Stimulated activated CD4-positive, alpha-beta T cell treated with anti-CD3 and anti-CD28 coated beads, Interleukin-4, amount 100 ng/mL, for 4 hours (primary cell): ENCODE results near the gene ITGA4.

Source experiments
- DNase-seq, 2 experiments: peaks; one replicate each; pipeline ENCODE4 v3.0.0-alpha.2; 2020

Gene ITGA4

DNA sequence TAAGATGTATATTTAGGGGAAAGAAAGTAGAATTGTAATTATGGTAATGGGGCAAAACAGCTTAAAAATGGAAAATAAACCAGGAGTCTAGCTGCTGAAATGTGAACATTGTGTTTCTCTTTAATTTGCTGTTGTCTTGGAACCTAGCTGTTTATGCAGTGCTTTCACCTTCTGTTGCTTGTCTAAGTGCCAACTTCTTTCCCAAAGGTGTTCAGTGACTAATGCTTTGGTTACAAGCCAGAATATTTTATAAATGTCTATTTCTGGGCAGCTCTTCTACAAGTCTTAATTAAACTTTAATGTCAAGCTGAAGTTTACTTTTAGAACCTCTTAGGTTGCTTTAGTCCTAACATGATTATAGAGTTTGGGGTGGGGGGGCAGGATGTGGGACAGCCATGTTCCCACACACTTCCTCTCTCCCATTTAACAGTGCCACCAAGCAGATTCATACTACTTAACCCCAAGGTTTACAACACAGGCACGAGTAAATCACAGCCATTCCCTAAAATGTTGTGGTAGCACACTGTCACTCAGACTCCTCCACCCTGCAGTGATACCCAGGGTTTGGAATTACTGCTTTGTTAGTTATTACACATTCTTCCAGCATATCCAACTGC lies 60.6 kb downstream of the ITGA4 start:
- no peak for DNase-seq

DNA sequence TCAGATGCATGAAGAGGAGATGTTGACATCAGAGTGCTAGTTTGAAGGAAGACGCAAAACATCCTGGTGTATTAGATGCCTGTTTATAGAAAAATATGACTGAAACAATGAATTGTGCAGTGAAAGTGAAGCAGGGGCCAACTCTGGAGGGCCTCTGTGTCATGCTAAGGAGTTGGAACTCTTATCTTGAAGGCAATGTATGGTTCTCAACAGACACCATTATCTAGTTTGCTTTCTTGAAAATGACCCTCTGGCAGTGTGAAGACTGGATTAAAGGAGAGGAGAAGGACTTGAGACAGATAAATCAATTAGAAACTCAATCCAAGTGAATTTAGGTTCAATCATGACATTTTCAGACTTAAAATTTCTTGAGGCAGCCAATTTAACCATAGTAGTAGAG lies 63.1 kb downstream of the ITGA4 start:
- no peak for DNase-seq

DNA sequence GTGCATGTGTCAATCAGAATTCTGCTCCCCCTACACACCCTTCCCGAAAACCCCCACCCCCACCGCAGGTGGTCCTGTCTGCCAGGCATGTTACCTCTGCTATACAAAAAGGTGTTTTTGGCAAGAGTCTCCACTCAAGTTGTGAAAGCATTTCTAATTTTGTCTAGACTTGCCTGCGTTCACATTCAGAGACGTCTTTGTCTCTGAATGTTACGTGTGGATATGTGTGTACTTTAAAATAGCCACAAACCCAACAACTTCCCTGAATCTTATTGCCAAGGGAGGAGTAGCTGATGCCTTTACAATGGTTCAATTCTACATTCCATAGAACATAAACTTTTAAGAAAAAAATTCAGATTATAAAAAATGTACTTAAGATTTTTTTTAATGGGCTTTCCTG lies 66.6 kb downstream of the ITGA4 start:
- DNase-seq: no peak

DNA sequence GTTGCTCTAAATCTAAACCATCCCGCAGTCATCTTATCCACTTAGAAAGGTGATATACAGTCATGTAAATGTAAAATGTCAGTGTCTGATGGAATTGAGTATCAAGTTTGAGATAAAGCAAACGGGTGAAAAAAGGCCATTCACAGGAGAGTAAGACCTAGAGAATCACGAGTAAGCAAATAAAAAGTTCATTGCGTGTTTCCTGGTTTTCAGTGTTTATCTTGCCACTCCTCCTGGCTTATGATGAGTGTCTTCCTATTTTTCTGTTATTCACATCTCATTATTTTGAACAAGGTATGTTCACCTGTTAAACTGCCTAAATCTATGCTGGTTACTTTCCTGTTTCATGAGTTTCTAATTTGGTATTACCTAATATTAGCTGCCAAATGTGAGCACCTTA lies 68.8 kb downstream of the ITGA4 start:
- DNase-seq: no peak

DNA sequence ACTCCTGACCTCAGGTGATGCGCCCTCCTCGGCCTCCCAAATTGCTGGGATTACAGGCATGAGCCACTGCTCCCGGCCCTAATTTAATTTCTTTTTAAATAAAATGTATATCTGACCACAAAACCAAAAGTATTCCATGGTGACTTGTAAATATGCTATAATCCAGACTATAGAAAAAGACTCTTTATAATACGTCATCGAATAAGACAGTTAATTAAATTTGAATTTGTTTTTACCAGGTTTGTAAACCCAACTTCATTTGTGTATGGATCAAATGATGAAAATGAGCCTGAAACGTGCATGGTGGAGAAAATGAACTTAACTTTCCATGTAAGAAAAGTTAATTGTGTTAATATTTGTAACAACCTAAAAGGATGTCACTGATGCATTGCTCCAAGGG lies 69.9 kb downstream of the ITGA4 start:
- no peak for DNase-seq

DNA sequence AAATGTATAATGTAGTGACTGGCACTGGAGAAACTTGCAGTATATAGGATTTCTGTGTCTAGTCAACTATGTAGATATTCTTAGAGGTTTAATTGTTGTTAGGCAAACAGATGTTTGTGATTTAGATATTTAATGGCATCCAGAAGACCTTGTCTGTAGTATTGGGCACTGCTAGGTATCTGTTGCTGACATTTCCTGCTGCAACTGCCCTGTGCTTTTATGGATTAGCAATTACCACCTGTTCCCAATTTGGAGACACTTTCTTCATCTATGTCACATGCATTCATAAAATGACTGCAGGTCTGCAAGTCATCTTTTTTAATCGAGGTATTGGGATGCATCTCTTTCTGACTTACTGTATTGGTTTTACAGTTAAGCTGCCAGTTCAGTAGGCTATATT lies 71.3 kb downstream of the ITGA4 start:
- DNase-seq: no peak

DNA sequence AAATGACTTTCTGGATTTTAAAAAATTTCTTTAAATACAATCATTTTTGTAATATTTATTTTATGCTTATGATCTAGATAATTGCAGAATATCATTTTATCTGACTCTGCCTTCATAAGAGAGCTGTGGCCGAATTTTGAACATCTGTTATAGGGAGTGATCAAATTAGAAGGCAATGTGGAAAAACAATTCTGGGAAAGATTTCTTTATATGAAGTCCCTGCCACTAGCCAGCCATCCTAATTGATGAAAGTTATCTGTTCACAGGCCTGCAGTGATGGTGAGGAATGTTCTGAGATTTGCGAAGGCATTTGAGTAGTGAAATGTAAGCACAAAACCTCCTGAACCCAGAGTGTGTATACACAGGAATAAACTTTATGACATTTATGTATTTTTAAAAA lies 79.5 kb downstream of the ITGA4 start:
- no peak for DNase-seq

DNA sequence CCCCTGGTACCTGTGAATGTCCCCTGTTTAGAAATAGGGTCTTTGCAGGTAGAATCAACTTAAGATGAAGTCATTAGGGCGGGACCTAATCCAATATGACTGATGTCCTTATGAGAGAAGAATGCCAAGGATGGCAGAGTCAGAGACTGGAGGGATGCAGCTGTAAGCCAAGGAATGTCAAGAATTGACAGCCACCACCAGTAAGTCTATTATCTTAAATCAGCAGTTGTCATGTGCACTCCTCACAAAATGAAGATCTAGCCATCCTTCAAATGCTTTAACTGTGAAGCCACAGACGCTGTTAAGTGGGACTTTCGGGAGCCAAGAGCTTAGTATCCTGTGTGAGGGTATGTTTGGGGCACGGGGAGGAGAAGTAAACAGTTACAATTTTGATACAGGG lies 83.2 kb downstream of the ITGA4 start:
- no peak for DNase-seq

DNA sequence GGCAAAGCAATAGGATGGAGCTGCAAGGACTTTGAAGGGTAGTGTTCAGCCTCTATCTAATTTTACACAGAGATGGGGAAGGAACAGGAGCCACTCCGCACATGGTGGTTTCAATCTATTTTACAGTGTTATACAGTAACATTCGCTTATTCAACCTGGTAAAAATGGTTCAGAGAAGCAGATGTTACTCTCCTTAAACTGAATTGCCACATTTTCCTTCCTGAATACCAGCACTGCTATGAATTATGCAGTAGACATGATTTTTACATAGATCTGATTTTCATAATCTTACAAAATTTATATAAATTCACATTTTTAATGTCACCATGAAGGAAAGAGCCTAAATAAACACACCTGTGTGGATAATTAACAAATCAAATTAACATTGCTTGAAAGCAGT lies 85.0 kb downstream of the ITGA4 start:
- DNase-seq: no peak

DNA sequence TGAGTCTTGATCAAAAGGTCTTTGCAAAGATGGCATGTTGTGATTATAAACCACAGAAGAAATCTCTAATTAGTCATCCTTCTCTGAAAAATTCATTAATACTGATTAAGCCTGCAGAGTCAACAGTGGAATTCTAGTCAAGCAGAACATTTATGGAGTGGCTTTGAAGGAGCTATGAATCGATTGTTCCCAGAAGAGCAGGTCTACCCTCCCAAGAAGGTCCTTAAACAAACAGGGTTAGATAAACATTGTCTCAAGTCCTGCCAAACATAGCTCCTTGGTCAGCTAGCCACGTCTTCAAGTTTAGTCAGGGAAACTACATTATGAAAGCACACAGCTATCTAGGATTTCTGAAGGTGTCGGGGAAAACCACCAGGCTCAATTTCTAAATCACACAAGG lies 88.9 kb downstream of the ITGA4 start:
- DNase-seq: no peak

DNA sequence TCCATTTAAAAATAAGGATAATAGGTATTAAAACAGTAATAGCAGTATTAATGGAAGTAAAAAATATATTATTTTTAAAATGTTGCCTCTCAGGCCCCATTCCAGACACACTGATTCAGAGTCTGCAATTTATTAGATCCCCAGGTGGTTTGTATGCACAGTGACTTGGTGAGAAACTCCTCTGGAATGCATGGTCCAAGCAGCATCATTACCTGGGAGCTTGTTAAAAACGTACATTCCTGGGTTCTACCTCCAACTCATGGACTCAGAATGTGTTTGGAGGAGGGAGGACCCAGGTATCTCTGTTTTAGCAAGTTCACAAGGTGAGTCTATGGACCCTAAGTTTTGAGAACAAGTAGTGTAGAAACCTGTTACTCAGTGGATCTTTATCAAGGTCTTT lies 95.6 kb downstream of the ITGA4 start:
- no peak for DNase-seq

DNA sequence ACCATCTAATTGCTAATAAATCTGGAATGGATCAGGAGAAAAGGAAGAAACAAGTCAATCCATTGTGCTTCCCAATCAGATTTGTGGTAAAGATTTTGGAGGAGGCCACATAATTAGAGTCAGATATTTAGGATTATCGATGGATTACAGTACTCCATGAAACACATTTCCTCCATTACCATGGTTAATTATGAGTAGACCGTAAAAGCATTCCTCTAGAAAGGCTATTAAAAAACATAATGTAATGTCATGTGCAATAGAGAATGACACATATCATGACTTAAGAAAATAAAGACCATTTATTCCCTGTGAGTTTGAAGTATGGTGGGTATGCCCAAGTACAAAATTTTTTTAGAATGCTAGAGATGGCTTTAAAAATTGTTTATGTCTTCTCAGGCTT lies 96.1 kb downstream of the ITGA4 start:
- DNase-seq: no peak

DNA sequence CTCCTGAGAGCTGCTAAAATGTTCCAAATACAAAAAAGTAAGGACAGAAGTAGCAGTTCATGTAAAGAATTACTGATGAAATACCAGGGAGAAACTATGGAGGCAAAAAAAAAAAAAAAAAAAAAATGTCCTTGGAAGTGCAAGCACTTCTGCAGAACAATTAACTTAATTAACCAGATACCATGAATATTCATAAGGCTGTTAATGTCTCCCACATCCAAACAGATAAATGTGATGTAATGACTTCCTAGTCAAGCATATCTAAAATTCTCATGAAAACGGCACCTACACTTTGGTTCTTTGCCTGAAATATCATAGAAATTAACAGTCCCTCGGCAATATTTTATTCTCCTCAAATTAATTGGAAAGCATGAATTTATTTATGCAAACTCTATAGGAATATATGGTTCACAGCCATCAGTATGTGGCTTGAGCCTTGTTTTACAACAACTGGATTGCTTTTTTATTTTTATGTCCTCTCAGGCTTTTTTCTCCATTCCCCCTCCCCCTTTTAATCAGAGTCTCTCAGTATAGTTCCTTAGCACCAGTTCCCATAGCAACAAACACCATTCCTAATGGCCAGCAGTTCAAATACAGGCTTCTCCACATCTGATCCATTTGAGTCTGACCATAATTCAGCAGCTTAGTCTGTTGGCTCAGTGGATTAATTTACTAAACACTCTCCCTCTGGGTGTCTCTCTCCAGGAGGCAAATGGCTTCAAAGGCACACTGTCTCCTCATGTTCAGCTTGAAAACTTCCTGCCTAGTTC lies 97.1 kb downstream of the ITGA4 start:
- DNase-seq: no peak

DNA sequence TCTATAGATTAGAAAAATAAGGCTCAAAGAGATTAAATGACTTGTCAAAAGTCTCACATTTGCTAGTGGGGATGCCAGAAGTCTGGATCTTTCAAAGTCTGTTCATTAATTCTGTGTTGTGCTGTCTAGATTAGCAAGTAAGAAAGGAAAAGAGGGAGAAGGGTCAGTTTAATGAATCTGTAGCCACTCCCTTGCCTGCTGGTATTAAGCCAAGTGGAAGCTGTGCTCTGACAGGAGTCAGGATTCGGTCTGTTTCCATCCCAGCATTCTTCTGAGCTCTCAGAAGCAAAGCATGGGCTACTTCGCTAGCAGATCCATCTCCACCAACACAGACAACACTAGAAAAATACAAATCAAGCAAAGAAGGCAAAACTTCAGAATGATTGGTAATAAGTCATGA lies 101.2 kb downstream of the ITGA4 start:
- no peak for DNase-seq

DNA sequence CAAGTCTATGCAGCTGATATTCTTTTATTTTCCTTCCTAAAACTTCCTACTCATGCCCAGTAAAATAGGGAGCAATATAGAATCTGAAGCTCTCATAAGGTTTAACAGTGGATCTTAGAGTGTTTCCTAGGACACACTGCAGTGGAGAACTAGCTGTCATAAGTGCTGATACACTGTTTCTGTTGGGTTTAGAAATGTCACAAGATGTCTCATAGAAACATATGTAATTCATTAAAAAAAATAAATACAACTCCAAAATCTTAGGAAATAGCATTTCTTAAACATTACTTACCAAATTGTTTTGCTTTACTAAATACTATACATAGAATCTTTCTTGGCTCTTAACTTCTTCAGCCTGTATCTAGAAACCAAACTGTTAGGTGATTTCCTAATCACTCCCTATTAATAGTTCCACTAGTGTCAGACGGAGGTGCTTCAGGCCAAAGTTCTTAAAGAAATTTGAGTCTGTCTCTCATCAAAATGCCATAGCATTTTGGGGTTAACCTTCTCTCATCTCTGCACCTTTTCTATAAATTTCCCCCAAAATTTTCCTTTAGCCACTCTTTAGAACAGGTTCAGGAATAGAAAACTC lies 106.0 kb downstream of the ITGA4 start:
- no peak for DNase-seq

DNA sequence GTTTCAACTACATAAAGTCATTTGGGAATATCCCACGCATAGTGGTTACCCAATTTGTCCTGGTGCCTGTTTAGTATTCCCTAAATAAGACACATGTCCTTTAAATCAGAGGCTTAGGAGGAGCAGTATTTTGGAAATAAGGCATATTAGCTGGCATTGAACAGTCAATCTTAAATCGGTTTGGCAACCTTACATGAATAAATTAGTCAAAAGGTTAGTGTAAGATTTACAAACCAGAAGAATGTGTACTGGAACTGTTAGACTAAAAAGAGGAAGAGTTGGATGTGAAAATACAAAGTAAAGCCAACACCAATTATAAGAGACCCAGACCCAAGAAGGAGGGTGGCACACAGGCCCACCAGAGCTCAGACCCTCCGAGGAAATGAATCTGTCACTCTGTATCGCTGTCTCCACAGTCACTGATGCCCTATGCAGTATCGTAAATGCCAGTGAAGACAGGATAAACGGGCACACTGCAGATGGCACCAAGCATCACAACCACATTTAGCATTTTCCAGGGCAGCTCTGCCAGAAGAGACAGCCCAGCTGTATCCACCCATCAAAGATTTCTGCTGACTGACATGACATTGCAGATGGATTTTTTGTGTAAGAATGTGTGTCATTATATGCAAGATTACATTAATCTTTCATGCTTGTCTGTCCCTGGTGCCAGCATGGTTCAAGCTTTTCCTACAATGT lies 109.3 kb downstream of the ITGA4 start:
- no peak for DNase-seq

DNA sequence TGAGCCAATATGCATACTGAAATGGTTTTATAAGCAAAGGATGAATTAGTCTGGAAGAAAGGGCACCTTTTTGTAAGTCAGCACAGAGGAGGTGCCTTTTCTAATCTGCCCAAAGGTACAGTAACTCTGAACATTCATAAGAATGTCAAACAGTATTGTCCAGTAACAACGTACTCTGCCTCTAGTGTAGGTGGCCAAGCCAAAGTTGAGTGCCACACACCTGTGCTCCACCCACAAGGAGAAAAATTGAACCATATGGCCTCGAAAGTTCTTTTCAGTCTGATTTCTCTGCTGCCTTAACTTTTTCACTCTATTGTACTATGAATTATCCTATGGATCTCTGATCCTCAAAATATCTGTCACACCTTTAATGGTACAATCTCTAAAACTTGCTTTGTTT lies 112.9 kb downstream of the ITGA4 start:
- DNase-seq: no peak

DNA sequence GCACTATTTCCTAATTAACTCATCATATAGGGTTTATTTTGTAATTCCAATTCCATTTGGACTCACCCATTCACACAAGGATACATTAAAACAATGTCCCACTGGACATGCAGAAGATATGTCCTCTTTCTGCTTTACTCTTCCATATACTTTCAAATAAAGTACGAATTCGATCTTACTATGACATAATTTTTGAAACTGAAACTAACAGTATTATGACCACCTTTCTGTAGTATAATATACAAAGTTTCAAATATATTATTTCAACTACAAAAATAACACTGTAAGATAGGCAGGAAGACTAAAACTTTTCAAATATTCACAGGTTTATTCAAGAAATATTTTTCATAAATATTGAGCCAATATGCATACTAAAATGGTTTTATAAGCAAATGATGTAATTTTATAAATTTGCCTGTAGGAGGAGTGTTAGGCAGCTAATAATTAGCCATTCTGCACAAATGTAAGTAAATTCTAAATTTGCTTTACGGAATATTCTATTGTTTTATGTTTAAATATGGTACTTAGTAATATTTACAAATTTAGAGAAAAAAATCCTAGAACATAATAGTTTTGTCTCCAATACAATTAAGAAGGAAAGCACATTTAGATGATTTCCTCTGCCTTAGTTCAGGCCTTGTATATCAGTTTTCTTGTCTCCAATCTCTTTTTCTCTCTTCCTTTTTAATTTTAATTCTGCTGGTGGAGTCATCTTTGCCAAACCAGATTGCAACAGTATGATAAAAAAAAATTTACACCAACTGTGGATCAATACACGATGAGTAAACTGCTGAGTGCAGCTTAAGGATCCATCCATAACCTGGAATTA lies 113.9 kb downstream of the ITGA4 start:
- no peak for DNase-seq

DNA sequence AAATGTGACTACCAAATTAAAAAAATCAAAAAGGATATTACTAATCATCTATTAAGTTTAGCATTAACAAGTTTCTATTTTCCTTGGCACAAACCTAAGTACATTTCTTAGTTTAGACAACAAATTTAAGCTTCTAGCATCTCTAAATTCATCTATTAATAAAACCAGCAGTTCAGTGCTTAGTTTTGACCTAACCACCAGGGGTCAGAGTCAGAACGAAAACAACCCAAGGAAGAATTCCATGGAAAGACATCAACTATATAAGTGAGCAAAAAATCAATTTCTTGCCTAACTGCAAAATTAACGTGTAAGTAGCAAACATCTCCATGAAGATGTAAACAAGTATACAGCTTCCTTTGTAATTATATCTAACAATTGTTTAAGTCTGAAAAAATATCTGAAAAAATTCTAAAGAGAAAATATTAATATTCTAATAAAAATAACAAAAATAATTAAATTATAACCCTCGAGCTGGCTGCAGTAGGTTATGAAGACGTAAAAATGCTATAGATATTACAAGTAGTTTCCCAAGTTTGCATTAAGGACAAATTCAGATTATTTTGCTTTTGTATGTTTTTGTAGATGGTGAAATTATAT lies 116.1 kb downstream of the ITGA4 start:
- no peak for DNase-seq

DNA sequence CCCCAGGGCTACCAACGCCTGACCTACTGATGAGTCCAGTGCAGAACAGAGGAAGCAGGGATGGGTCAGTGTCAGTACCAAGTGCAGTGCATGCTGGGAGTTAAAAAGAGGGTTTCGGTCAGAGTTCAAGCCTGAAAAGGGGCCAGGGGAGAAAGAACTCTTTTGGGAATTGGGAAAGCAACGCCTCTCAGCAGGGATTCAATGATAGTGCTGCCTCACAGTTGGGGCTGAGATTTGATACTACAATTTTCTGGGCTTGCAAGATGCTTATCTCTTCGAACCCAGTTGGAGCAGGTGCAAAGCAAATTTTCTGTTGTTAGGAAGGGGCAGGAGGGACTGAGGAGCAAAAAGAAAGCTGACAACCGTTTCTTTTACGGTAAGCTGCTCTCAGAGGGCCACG lies 117.1 kb downstream of the ITGA4 start:
- DNase-seq: no peak

DNA sequence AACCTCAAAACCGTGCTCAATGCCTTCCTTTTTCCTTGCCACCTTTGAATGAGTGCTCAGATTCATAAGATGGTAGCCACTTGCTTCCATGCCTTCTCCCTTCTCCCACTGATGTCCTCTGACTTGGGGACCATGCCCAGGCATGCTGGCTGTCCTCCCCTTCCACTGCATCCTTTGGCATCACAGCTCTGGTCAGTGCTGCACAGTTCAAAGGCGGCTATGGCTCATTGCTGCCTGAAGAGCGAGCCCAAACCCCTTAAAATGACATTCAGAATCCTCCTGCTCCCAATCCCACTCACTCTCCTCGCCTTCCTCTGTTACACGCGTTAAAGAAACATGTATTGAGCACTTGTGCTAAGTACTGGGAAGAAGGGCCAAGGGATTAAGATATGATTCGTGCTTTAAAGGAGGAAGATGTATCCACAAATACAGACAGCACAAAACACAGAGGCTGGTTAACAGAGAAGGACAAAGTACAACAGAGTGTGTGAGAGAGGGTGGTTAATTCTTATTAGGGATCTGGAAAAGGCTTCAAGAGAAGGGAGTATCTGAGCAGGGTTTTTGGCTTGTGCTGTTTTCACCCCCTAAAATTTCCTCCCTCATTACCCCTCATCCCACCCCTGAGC lies 118.0 kb downstream of the ITGA4 start:
- no peak for DNase-seq

DNA sequence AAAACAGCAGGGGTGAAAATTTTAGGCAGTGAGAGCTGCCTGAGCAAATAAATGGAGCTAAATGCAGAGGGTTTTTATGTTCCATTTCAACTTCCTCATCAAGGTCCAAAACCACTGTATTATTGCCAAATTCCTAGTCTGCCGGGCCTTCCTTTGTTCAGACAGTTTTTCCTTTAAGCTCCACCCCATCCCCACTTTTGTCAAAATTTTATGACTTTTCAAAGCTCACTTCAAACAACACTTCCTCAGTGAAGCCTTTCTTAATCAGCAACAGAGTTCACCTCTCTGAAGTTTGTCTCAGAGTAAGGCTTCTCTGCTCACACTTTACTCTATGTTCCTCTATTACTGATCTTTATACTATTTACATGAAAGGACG lies 118.5 kb downstream of the ITGA4 start:
- DNase-seq: no peak
